GM12878 (cell line): ENCODE data around the gene PCDHGA5. TPM values are rescaled to one million over a fixed set of nuclear protein-coding genes. Genes with fewer than 3 reads are reported as not detected.

Experiments used
- ATAC-seq: fragments of 200-7000 bp; cut with Tn5 transposase; 3 replicates; pipeline ENCODE4 v1.9.1; 2020; ENCODE audit warnings: mild to moderate bottlenecking, moderate library complexity
- BruUV-seq: library from RNA; stranded (reverse); fragments of 400-500 nt; replicated peaks from 2 replicates; lab custom pipeline; 2021; lab: Mats Ljungman, UMichigan
- CTCF ChIA-PET: fragments of 300-600 bp; sonication (Branson Sonifier 250); formaldehyde crosslinking; extraction: SDS; loops from one replicate; lab custom pipeline; 2021; ENCODE audit warnings: inconsistent platforms; lab: Yijun Ruan, JAX
- POLR2A ChIA-PET: fragments of 350-600 bp; formaldehyde crosslinking; extraction: SDS; loops from one replicate; lab custom pipeline; 2021; ENCODE audit warnings: inconsistent platforms; lab: Charles Lee
- RAD21 ChIA-PET: fragments of 300-600 bp; sonication (Branson Sonifier 250); formaldehyde crosslinking; loops from one replicate; lab custom pipeline; 2023; ENCODE audit warnings: antibody characterized with exemption; ENCODE audit not compliant: unreplicated experiment; lab: Charles Lee
- SMC1A ChIA-PET: fragments of 300-600 bp; sonication (Branson Sonifier 250); formaldehyde crosslinking; loops from one replicate; lab custom pipeline; 2023; ENCODE audit not compliant: unreplicated experiment, uncharacterized antibody; lab: Charles Lee
- DNase-seq: peaks from one replicate; pipeline ENCODE4 v3.0.0-alpha.2; 2011; ENCODE audit warnings: low read depth, low spot score
- FAIRE-seq: peaks from 3 replicates; lab custom pipeline; 2011; peaks lifted over from hg19 to GRCh38; lab: Jason Lieb, UNC
- H2AFZ ChIP-seq: 2 replicates; pipeline ENCODE4 v1.6.0; 2011; ENCODE audit warnings: low read depth, low read length, control low read depth; ENCODE audit not compliant: control insufficient read depth
- H3K27ac ChIP-seq: 2 replicates; pipeline ENCODE4 v1.5.1; 2011; ENCODE audit warnings: control low read depth; ENCODE audit not compliant: control insufficient read depth, insufficient read depth
- H3K27me3 ChIP-seq, 2 experiments: replicated peaks in 1 of 2; 2 replicates each; pipeline versions ENCODE4 v1.6.0 to v1.6.1; 2011; ENCODE audit warnings: low read length in 1 of 2; ENCODE audit not compliant: control insufficient read depth in 2 of 2, insufficient read depth in 2 of 2
- H3K36me3 ChIP-seq, 2 experiments: 2 replicates each; pipeline ENCODE4 v1.5.1; 2011; ENCODE audit warnings: low read length in 1 of 2; ENCODE audit not compliant: control insufficient read depth in 2 of 2, insufficient read depth in 2 of 2
- H3K4me1 ChIP-seq: 2 replicates; pipeline ENCODE4 v1.6.1; 2011; ENCODE audit warnings: mild to moderate bottlenecking, low read length, moderate library complexity, mixed read lengths; ENCODE audit not compliant: control insufficient read depth, insufficient read depth
- H3K4me2 ChIP-seq: 2 replicates; pipeline ENCODE4 v1.6.0; 2011; ENCODE audit warnings: control low read depth; ENCODE audit not compliant: control insufficient read depth, insufficient read depth
- H3K4me3 ChIP-seq: fragments of 200-600 bp; sonication (generic); 2 replicates; pipeline ENCODE4 v1.5.1; 2016
- H3K79me2 ChIP-seq: 2 replicates; pipeline ENCODE4 v1.6.0; 2011; ENCODE audit warnings: low read length; ENCODE audit not compliant: control insufficient read depth, insufficient read depth
- H3K9ac ChIP-seq: 2 replicates; pipeline ENCODE4 v1.8.0; 2011; ENCODE audit warnings: low read length, control low read depth, mixed read lengths; ENCODE audit not compliant: control insufficient read depth, insufficient read depth
- H3K9me3 ChIP-seq: replicated peaks from 3 replicates; pipeline ENCODE4 v1.5.1; 2011; ENCODE audit warnings: mild to moderate bottlenecking, low read length; ENCODE audit not compliant: control insufficient read depth, insufficient read depth
- H4K20me1 ChIP-seq: 2 replicates; pipeline ENCODE4 v1.6.0; 2011; ENCODE audit not compliant: control insufficient read depth, insufficient read depth
- CBX3 ChIP-seq: fragments of 200-600 bp; sonication (generic); IDR thresholded peaks from 2 replicates; pipeline ENCODE4 v1.6.1; 2016; ENCODE audit warnings: low read depth, borderline replicate concordance
- IKZF1 ChIP-seq: fragments of 450-650 bp; conservative IDR thresholded peaks from 2 replicates; pipeline ENCODE4 v1.6.1; 2017; ENCODE audit warnings: antibody characterized with exemption, mild to moderate bottlenecking
- KLF5 ChIP-seq: fragments of 450-650 bp; IDR thresholded peaks from 2 replicates; pipeline ENCODE4 v1.6.1; 2014; ENCODE audit warnings: mild to moderate bottlenecking; ENCODE audit not compliant: partially characterized antibody
- PML ChIP-seq: IDR thresholded peaks from 2 replicates; pipeline ENCODE4 v1.6.1; 2012; ENCODE audit warnings: low read length, inconsistent platforms
- POLR2A ChIP-seq: IDR thresholded peaks from 2 replicates; pipeline ENCODE4 v1.6.1; 2011; ENCODE audit warnings: low read depth, mild to moderate bottlenecking, low read length
- POU2F2 ChIP-seq: IDR thresholded peaks from 3 replicates; pipeline ENCODE4 v1.6.1; 2011; ENCODE audit warnings: low read depth, mild to moderate bottlenecking, low read length, borderline replicate concordance
- RUNX3 ChIP-seq: IDR thresholded peaks from 2 replicates; pipeline ENCODE4 v1.6.1; 2012; ENCODE audit warnings: low read length, inconsistent platforms
- SMAD1 ChIP-seq: fragments of 450-650 bp; IDR thresholded peaks from 2 replicates; pipeline ENCODE4 v1.6.1; 2018; ENCODE audit warnings: mild to moderate bottlenecking, low read depth; ENCODE audit not compliant: partially characterized antibody
- whole genome bisulfite sequencing: methylation state at CpG from one replicate; pipeline ENCODE4 v1.1.6; 2016; ENCODE audit warnings: low lambda C conversion rate; ENCODE audit not compliant: insufficient replicate concordance, insufficient coverage; ENCODE audit errors: missing lambda C conversion rate; 5-methylcytosine and 5-hydroxymethylcytosine counted together
- in situ Hi-C: fragments of 300-500 bp; cut with MboI; formaldehyde crosslinking; loops from 9 replicates; pipeline ENCODE4 v1.14.3; 2018; ENCODE audit warnings: mixed read lengths
- intact Hi-C: fragments of 100-400 bp; cut with micrococcal nuclease; formaldehyde crosslinking; loops from one replicate; pipeline ENCODE4 v1.14.2; 2022; ENCODE audit not compliant: unreplicated experiment
- polyA plus RNA-seq, 11 experiments: library from polyadenylated mRNA; depleted of rRNA in 4 of 11; unstranded in 6 of 11; stranded (reverse) in 5 of 11; fragments of >200 nt; fragmentation: Nextera tagmentation in 4 of 11; fragmentation: Illumina TruSeq in 1 of 11; extraction: Ambion mirVana in 4 of 11; extraction: Trizol in 1 of 11; gene quantifications; 1 replicate in 1 of 11; 2 replicates in 10 of 11; pipeline versions ENCODE4 v1.2.1 to v1.2.3, GENCODE V29; 2011 to 2016; ENCODE audit warnings: inconsistent platforms in 2 of 11, missing spikeins in 2 of 11, low read depth in 1 of 11
- total RNA-seq, 4 experiments: library from RNA; depleted of rRNA in 3 of 4; stranded (reverse); fragments of >200 nt in 3 of 4; fragmentation: Illumina TruSeq in 1 of 4; extraction: Trizol in 1 of 4; gene quantifications; 2 replicates each; pipeline versions ENCODE4 v1.2.1 to v1.2.3, GENCODE V29; 2013 to 2021
- TF ChIP-seq, protein P1 (sequence below): IDR thresholded peaks from 2 replicates; pipeline ENCODE4 v1.6.1; 2012; ENCODE audit warnings: low read depth, low read length, improper control_type of control experiment
- TF ChIP-seq, protein P2 (sequence below): fragments of 450-650 bp; IDR thresholded peaks from 2 replicates; pipeline ENCODE4 v1.6.1; 2017; ENCODE audit warnings: low read depth, mild to moderate bottlenecking, moderate library complexity

PCDHGA5 gene
- total and polyA plus RNA-seq, 10 of the 15 experiments (the other 5 are each of a cell fraction or from before 2014, with no cell fraction given), result 0.10 to 0.23 (median 0.16) TPM; not detected in 4

DNA sequence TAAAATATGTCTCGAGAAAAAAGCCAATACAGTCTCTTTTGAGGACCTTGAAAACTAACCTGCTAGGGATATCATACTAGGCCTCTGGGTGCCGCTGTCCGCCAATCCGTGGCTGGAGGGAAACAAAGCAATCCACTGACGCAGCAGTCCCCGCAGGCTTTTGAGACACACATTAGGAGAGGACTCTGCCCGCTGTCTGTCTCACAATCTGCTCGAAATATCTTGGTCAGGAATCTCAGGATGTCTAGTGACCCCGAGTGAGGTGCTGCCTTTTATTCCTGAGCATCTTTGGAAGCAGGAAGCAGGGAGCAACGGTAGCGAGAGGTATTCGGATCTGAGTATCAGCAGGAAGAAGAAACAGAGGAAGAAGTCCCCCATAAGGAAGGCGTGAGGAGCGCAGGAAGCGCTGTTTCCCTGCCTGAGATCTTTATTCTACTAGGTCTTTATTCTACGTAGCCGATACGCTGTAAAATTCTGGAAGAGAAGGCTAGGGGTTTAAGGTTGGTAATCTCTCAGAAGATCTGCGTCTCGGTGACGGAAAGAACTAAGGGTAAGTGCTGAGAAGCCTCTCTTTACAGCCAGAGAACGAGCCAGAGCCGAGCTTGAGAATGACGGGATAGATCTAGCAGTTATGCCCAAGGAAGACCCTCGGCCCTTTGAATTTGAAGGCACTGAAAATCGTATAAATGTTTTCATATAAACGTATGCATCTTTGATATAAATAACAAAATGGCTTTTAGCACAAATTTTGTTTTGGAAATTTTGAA, 37.7 kb upstream of the PCDHGA5 start (continued):
- TF ChIP-seq, protein P1, sequence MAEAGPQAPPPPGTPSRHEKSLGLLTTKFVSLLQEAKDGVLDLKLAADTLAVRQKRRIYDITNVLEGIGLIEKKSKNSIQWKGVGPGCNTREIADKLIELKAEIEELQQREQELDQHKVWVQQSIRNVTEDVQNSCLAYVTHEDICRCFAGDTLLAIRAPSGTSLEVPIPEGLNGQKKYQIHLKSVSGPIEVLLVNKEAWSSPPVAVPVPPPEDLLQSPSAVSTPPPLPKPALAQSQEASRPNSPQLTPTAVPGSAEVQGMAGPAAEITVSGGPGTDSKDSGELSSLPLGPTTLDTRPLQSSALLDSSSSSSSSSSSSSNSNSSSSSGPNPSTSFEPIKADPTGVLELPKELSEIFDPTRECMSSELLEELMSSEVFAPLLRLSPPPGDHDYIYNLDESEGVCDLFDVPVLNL, result no peak
- TF ChIP-seq PML, result no peak
- no peak for TF ChIP-seq CBX3
- no peak for TF ChIP-seq KLF5
- 0 out of 2 replicates have a peak, but pooled peaks have one; percentile 18 for TF ChIP-seq IKZF1
- TF ChIP-seq, protein P2, sequence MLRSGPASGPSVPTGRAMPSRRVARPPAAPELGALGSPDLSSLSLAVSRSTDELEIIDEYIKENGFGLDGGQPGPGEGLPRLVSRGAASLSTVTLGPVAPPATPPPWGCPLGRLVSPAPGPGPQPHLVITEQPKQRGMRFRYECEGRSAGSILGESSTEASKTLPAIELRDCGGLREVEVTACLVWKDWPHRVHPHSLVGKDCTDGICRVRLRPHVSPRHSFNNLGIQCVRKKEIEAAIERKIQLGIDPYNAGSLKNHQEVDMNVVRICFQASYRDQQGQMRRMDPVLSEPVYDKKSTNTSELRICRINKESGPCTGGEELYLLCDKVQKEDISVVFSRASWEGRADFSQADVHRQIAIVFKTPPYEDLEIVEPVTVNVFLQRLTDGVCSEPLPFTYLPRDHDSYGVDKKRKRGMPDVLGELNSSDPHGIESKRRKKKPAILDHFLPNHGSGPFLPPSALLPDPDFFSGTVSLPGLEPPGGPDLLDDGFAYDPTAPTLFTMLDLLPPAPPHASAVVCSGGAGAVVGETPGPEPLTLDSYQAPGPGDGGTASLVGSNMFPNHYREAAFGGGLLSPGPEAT, result 0 out of 2 replicates have a peak, but pooled peaks have one; percentile 21
- no peak for TF ChIP-seq SMAD1
- TF ChIP-seq POU2F2, result no peak

DNA sequence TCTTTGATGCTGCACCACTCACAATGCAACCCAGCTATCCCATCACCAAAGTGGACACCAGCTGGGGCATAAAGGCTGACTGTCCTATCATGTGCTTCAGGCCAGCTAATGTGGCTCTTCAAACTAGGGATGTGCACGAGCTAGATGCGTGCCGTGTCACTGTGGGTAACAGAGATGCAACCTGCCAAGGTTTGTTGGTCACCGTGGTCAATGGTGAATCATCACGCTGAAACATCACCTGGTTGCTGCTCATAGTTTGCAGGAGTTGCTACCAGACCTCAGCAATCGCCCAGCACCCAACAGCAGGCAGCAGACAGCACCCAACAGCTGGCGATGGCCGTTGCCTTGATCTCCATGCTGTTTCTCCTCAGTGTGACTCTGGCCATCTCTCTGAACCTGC, 35.7 kb upstream of the PCDHGA5 start:
- RAD21 ChIA-PET, result interaction anchor here (0.6 to 1.2 kb wide), 2 partner anchors 93 to 343 kb away, joined by 3 to 5 read pairs; partner anchors contain the start of gene PCDHGA11
- Histone ChIP-seq H4K20me1 (no peaks in the 10 kb centered on the region), H3K27me3 (no peaks in the 10 kb centered on the region; a peak in 1 of 4 replicates), H3K4me3 (no peak overlapping the region), H3K4me1 (no peaks in the 10 kb centered on the region), H3K9ac (no peak overlapping the region), H3K4me2 (no peak overlapping the region), H3K36me3 (no peaks in the 10 kb centered on the region), H3K79me2 (no peaks in the 10 kb centered on the region), H3K9me3 (peaks cover 5% of the 10 kb centered on the region; the same call in 2 of the 3 replicates), H2AFZ (no peak overlapping the region), H3K27ac (no peak overlapping the region)
- no TSS peak for BruUV-seq
- TF ChIP-seq RUNX3, result peak; percentile 21; the same call in 1 of the 2 replicates
- TF ChIP-seq POLR2A, result no peak
- WGBS, result 26% methylated on average over 8 of the region's 8 CpGs
- POLR2A ChIA-PET, result interaction anchor here (0.6 kb wide), 1 partner anchor 11 kb away, joined by 3 read pairs; no protein-coding TSS in a partner anchor
- SMC1A ChIA-PET, result interaction anchor here (1.2 to 1.5 kb wide), 4 partner anchors 8 to 102 kb away, joined by 3 to 5 read pairs (median 3); partner anchors contain the start of genes PCDHGA12, PCDHGA2, PCDHGA3 and TAF7
- intact Hi-C loops (no loop called here), in situ Hi-C loops (loop anchor here (10.0 kb wide), 1 partner anchor 237 kb away; no protein-coding TSS in a partner anchor)
- FAIRE-seq (no peak), ATAC-seq (no peak), DNase-seq (no peak)
- CTCF ChIA-PET, result interaction anchor here (1.5 kb wide), 2 partner anchors 12 to 14 kb away, joined by 3 to 4 read pairs; no protein-coding TSS in a partner anchor
